ENCODE results near the gene KCNQ4. TPM values are rescaled to one million over a fixed set of nuclear protein-coding genes. Genes with fewer than 3 reads are reported as not detected.

KCNQ4 gene
- total RNA-seq, 1 experiment from 2014 or later = 0.05 TPM

DNA sequence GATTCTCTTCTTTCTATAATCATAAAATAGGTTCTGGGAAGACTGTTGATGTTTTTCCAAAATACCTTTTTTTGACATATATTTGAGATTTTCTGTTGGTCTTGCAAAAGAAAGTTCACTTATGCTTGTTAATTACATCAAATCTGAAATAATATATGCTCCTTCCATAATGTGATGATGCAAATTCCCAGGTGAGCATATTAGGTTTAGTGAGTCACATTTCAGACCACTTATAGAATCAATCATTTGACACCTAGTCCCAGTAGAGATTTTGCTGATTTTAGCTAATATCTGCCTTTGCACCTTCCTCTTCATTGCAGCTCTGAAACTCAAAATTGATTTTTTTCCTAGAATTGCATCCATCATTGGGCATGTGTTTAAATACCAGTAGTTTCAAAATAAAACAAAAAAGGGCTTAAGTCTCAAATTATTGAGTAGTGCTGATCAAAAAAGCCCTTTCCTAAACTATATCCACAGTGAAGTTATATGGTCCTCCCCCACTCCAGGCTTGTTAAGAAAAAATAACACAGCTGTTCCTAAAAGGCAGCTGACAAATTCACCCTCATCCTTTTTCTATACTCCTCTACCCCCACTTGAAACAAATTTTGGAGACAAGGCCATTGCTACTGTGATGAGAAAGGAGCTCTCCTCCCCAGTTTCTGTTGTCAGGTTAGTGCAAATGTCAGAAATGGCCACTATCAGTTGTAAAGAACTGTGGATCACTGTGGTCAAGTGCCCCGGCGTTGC, 37.1 kb upstream of the KCNQ4 start:
- DNase-seq (ENCODE audit: low read depth in 1 of 2, low spot score in 2 of 2) = no peak
- no peak overlapping the region for H3K27ac ChIP-seq

DNA sequence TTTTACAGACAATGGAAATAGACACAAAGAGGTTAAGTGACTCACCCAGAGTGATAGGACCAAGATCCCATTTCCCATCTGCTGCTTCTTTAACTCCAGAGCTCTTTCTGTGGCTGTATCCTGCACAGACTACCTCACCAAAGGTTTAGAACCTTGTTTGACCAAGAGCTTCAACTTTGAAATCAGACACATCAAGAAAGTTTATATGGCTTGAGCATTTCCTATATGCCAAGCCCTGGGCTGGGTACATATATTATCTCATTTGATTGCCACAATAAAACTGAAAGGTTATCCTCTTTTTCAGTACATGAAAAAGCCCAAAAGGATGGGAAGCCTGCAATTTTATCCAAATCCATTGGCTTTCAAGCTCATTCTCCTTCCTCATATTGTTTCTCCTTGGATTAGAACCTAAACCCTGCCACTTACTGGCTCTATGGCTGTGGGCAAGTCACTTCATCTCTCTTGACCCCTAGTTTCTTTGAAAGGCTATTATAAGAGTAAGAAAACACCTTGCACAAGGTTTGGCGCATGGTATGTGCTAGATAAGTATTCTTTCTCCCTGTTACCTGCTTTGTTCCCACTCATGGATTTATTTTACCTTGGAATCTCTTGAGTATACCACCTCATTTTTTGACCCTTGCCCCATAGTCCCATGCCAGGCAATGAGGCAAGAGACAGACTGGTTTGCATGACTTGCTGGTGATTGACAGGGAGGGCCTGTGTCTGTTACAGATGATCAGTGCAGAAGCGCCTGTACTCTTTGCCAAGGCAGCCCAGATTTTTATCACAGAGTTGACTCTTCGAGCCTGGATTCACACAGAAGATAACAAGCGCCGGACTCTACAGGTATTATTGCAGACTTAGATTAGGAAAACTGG, 34.5 kb upstream of the KCNQ4 start:
- Histone ChIP-seq H3K9me3 (replicated peaks) (no peaks in the 10 kb centered on the region), H3K27me3 (replicated peaks) (no peaks in the 10 kb centered on the region), H3K4me1 (replicated peaks) (peaks cover 50% of the 10 kb centered on the region), H3K4me3 (no peak overlapping the region), H3K27ac (peak overlapping the region; percentile 66), H3K36me3 (peaks cover 40% of the 10 kb centered on the region)
- DNase-seq (ENCODE audit: low read depth in 1 of 2, low spot score in 2 of 2) = no peak

More for the DNA sequence above, 37.1 kb upstream of the KCNQ4 start:
- Histone ChIP-seq H3K4me1 (replicated peaks) (peaks cover 47% of the 10 kb centered on the region), H3K27me3 (replicated peaks) (no peaks in the 10 kb centered on the region), H3K9me3 (replicated peaks) (no peaks in the 10 kb centered on the region), H3K36me3 (peaks cover 30% of the 10 kb centered on the region), H3K4me3 (no peak overlapping the region)

DNA sequence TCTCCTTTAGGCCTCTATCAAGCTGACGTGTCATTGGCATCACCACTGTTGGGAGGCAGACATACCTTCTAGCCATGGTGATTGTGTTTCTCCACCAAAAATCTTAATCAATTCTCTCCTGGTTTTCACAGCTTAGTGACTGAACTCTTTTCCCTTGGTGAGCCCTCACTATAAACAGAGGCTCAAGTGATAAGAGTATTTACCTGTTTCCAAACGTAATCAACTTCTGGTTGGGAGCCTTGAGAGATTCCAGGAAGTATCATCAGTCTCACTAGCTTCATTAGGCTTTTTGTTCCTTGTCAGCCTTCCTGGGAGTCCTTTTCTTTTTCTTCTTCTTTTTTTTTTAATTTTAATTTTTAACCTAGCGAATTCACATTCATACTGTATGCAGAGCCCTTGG, 33.8 kb upstream of the KCNQ4 start:
- Histone ChIP-seq H3K27ac (peak overlapping the region; percentile 66), H3K36me3 (peaks cover 47% of the 10 kb centered on the region), H3K27me3 (replicated peaks) (no peaks in the 10 kb centered on the region), H3K9me3 (replicated peaks) (no peaks in the 10 kb centered on the region), H3K4me1 (replicated peaks) (peaks cover 44% of the 10 kb centered on the region), H3K4me3 (no peak overlapping the region)
- DNase-seq (ENCODE audit: low read depth in 1 of 2, low spot score in 2 of 2) = no peak

GRCh38 chr1:40750451-40750908, 33.1 kb upstream of the KCNQ4 start:
- Histone ChIP-seq H3K36me3 (peaks cover 49% of the 10 kb centered on the region), H3K4me3 (no peak overlapping the region)
- peak in 1 of 2 experiments; percentile 79 for DNase-seq (ENCODE audit: low read depth in 1 of 2, low spot score in 2 of 2)

DNA sequence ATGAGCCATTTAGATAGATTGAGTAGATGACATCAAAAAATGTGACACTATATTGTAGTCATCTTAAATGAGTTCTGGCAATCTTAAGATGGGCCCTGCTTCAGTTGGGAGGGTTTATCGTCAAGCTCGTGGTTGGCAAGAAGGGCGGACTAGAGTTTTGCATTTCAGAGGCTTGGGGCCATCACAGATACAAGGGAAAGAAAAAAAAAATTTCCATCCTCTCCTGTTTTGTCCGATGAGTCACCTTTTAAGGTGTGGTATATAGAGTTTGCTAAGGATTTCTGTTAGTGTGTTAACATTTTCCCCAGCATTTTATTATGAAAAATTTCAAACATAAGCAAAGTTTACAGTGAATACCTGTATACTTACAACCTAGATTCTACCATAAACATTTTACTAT, 31.8 kb upstream of the KCNQ4 start:
- Histone ChIP-seq H3K27ac (no peak overlapping the region), H3K4me1 (replicated peaks) (peaks cover 33% of the 10 kb centered on the region), H3K9me3 (replicated peaks) (no peaks in the 10 kb centered on the region), H3K27me3 (replicated peaks) (no peaks in the 10 kb centered on the region), H3K36me3 (peaks cover 63% of the 10 kb centered on the region), H3K4me3 (no peak overlapping the region)
- no peak for DNase-seq (ENCODE audit: low read depth in 1 of 2, low spot score in 2 of 2)

More at GRCh38 chr1:40750451-40750908, 33.1 kb upstream of the KCNQ4 start:
- Histone ChIP-seq H3K9me3 (replicated peaks) (no peaks in the 10 kb centered on the region), H3K27me3 (replicated peaks) (no peaks in the 10 kb centered on the region), H3K27ac (peak overlapping the region; percentile 66), H3K4me1 (replicated peaks) (peaks cover 38% of the 10 kb centered on the region)

GRCh38 chr1:40753142-40753882, 30.3 kb upstream of the KCNQ4 start:
- no peaks in the 10 kb centered on the region for H3K9me3 ChIP-seq (replicated peaks)
- H3K27ac ChIP-seq = no peak overlapping the region

GRCh38 chr1:40754201-40754600, 29.4 kb upstream of the KCNQ4 start:
- DNase-seq (ENCODE audit: low read depth in 1 of 2, low spot score in 2 of 2) = no peak
- Histone ChIP-seq H3K4me3 (no peak overlapping the region), H3K27me3 (replicated peaks) (no peaks in the 10 kb centered on the region), H3K27ac (no peak overlapping the region), H3K4me1 (replicated peaks) (peaks cover 25% of the 10 kb centered on the region), H3K9me3 (replicated peaks) (no peaks in the 10 kb centered on the region), H3K36me3 (peaks cover 70% of the 10 kb centered on the region)

More at GRCh38 chr1:40753142-40753882, 30.3 kb upstream of the KCNQ4 start:
- no peak for DNase-seq (ENCODE audit: low read depth in 1 of 2, low spot score in 2 of 2)
- no peak overlapping the region for H3K4me3 ChIP-seq
- peaks cover 70% of the 10 kb centered on the region for H3K36me3 ChIP-seq
- H3K4me1 ChIP-seq (replicated peaks) = peaks cover 33% of the 10 kb centered on the region
- no peaks in the 10 kb centered on the region for H3K27me3 ChIP-seq (replicated peaks)

DNA sequence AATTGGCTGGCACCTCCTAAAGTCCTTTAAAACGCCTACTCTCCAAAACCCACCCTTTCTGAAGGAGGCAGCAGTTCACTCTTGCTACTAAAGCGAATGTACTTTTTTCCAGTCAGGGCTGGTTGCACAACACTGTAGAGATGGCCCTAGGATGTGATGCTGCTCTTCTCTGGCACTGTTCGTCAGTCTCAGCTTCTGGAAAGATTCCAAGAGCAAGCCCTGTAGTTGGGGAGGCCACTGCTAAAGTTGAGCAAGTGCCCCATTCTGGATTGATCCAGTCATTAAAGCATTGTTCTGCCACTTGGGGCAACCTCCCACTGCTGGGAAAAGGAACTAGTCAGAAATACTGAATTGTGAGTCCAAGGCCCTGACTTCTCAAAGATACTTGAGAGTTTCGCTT, 28.5 kb upstream of the KCNQ4 start:
- DNase-seq (ENCODE audit: low read depth in 1 of 2, low spot score in 2 of 2) = no peak
- Histone ChIP-seq H3K4me1 (replicated peaks) (peaks cover 17% of the 10 kb centered on the region), H3K4me3 (no peak overlapping the region), H3K27ac (no peak overlapping the region), H3K27me3 (replicated peaks) (no peaks in the 10 kb centered on the region), H3K9me3 (replicated peaks) (no peaks in the 10 kb centered on the region), H3K36me3 (peaks cover 72% of the 10 kb centered on the region)

GRCh38 chr1:40756523-40756922, 27.1 kb upstream of the KCNQ4 start:
- DNase-seq (ENCODE audit: low read depth in 1 of 2, low spot score in 2 of 2) = no peak
- Histone ChIP-seq H3K4me3 (no peak overlapping the region), H3K27ac (no peak overlapping the region), H3K9me3 (replicated peaks) (no peaks in the 10 kb centered on the region), H3K27me3 (replicated peaks) (no peaks in the 10 kb centered on the region), H3K4me1 (replicated peaks) (peaks cover 3% of the 10 kb centered on the region; the same call in 1 of the 2 replicates), H3K36me3 (peaks cover 69% of the 10 kb centered on the region)

DNA sequence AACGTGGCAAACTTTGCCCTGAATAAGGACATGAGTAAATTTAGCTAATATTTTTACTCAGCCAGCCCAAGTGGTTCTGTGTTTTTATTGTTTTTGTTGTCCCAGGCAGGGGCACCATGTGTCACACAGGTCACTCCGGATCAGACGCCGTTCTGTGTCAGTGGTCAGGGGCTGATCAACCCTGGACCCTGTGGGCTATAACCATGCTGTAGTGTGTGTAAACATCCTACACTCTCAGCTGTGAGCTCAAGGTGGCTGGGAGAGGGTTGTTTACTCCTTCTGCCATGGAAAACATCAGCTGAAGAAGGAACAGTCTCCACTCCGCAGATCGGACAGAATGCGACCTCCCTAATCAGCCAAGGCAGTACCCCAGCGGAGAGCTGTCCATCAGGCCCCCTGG, 26.5 kb upstream of the KCNQ4 start:
- DNase-seq (ENCODE audit: low read depth in 1 of 2, low spot score in 2 of 2) = no peak
- Histone ChIP-seq H3K36me3 (peaks cover 70% of the 10 kb centered on the region), H3K4me1 (replicated peaks) (no peaks in the 10 kb centered on the region), H3K9me3 (replicated peaks) (no peaks in the 10 kb centered on the region), H3K27ac (no peak overlapping the region), H3K4me3 (no peak overlapping the region), H3K27me3 (replicated peaks) (no peaks in the 10 kb centered on the region)

- no peaks in the 10 kb centered on the region for H3K9me3 ChIP-seq (replicated peaks)
- H3K4me1 ChIP-seq (replicated peaks) = no peaks in the 10 kb centered on the region
- H3K27ac ChIP-seq = no peak overlapping the region
- H3K27me3 ChIP-seq (replicated peaks) = no peaks in the 10 kb centered on the region
- H3K4me3 ChIP-seq = no peak overlapping the region
- DNase-seq (ENCODE audit: low read depth in 1 of 2, low spot score in 2 of 2) = no peak
- H3K36me3 ChIP-seq = peaks cover 70% of the 10 kb centered on the region
Observed at GRCh38 chr1:40758004-40758403, 25.6 kb upstream of the KCNQ4 start.

GRCh38 chr1:40758578-40759343, 24.8 kb upstream of the KCNQ4 start:
- no peak for DNase-seq (ENCODE audit: low read depth in 1 of 2, low spot score in 2 of 2)
- Histone ChIP-seq H3K4me3 (no peak overlapping the region), H3K27ac (no peak overlapping the region), H3K9me3 (replicated peaks) (no peaks in the 10 kb centered on the region), H3K36me3 (peaks cover 66% of the 10 kb centered on the region), H3K27me3 (replicated peaks) (no peaks in the 10 kb centered on the region), H3K4me1 (replicated peaks) (no peaks in the 10 kb centered on the region)

DNA sequence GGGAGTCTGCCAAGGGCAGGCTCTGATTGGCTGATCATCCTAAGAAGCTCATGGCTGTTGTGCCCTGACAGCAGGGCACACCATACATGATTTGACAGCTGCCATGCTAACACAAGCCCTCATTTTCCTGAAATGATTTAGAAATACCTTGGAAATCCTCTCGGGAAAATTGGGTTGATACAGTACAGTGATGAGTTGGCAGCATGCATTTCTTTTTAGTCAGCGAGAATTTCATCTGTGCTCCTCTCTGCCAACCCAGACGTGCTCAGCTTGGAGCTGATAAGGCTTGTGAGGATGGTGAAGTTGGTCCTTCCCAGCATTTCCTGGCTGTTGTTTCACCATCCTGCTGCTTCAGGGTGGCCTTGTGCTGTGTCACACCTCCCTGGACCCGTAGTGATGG, 22.6 kb upstream of the KCNQ4 start:
- Histone ChIP-seq H3K4me1 (replicated peaks) (no peaks in the 10 kb centered on the region), H3K9me3 (replicated peaks) (no peaks in the 10 kb centered on the region), H3K36me3 (peaks cover 67% of the 10 kb centered on the region), H3K27ac (no peak overlapping the region), H3K4me3 (no peak overlapping the region), H3K27me3 (replicated peaks) (no peaks in the 10 kb centered on the region)
- DNase-seq (ENCODE audit: low read depth in 1 of 2, low spot score in 2 of 2) = no peak
